Skin epidermis (tissue), 12 donors: Measurements from ENCODE around the gene AQP2.
A peak's percentile ranks its signal among the peaks of the same experiment; 100 is the strongest.
"Not testable (repeated sequence)": the region's sequence is repeated elsewhere in the genome, so short reads cannot be mapped to it uniquely, and the experiment has no call there.

Source experiments
- H3K27ac ChIP-seq, 21 experiments: fragments of 200-600 bp; sonication (generic) in 11 of 21; one replicate each; pipeline ENCODE4 v1.5.0; 2020; ENCODE audit warnings: mild to moderate bottlenecking in 3 of 21, inconsistent platforms in 2 of 21, moderate library complexity in 2 of 21
- H3K4me3 ChIP-seq, 7 experiments: fragments of 200-600 bp; sonication (generic) in 2 of 7; one replicate each; pipeline ENCODE4 v1.5.0; 2020; ENCODE audit warnings: inconsistent platforms in 2 of 7, mild to moderate bottlenecking in 2 of 7, moderate library complexity in 1 of 7

AQP2 gene

DNA sequence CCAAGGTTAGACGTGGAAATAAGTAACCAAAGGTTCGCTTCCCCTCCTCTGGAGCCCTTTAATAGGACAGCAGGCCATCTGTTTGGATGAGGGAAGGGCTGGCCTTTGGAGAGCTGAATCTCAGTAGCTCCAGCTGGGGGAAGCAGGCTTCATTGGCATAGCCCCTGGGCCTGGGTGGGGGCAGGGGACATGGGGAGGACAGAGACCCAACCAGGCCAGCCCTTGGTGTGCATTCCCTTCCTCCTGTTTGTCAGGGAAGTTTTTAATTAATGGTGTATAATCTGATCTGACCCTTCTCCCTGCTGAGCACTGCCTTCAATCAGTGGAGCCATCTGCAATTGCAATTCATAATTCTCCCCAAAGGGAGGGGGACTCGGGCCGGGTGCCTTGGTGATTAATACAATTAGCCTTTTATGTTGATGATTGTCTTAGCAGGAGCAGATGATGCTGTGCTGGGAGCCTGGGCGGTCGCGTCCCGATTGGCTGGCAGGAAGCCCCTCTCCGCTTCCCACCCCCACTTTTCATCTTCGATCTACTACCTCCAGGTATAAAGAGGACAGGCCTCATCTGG, 28.6 kb downstream of the AQP2 start:
- no peak overlapping the region for H3K27ac ChIP-seq
- no peak overlapping the region for H3K4me3 ChIP-seq

DNA sequence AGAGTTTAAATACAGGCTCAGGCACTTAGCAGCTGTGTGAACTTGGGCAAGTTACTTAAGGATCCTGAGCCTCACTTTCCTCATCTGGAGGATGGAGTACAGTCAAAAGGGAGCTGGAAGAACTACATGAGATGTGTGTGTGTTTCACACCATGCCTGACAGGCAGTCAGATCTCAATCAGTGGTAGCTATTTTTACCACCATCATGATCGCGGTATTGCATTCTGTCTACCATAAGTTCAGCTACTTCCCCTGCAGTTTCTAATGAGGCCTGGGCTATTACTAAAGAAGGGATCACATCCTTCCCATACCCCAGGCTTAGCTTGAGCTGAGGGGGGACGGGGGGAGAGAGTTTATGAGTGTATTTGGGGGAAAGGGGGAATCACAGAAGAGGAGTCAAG, 29.3 kb downstream of the AQP2 start:
- no peak overlapping the region for H3K27ac ChIP-seq
- H3K4me3 ChIP-seq: no peak overlapping the region

- H3K4me3 ChIP-seq: no peak overlapping the region
- H3K27ac ChIP-seq: no peak overlapping the region
Measured at GRCh38 chr12:49980501-49981349, 30.2 kb downstream of the AQP2 start.

DNA sequence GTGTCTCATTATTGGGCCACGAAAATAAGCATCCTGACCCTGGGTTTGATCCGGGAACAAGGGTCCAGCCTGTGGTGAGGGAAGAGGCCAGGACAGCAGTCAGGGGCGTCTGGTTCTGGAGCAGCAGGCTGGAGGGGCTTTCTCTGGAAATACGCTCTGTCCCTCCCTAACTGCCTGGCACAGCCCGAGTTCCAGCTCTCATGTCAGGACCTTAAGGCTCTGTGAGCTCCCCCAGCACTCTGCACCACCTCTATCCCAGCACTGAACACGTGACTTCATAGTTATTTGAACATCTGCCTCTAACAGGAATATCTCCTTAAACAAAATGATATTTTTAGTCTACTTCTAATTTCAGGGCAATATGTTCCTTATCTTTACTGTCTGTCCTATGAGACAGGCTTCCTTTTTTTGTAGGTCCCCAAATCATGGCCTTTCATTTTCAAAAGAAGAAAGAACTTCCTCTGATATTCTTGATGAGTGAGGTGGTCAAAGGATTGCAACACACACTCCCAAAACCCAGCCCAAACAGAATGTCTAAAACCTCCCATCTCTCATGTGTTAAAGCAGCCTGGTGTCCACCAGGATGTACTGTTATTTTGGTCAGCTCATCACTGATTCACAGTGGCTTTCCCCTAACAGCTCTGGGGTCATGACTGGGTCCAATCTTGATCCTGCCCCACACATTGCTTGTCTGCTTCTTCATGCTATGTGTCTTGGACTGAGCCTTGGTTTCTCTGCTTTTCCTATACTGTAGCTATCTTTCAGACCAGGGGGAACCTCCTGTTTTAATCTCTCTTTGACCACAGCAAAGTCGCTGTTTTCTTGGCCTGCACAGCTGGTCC, 31.9 kb downstream of the AQP2 start:
- peak overlapping the region in 1 of 21 experiments; percentile 33 for H3K27ac ChIP-seq

GRCh38 chr12:49983892-49984291, 33.4 kb downstream of the AQP2 start:
- H3K27ac ChIP-seq: peak overlapping the region in 5 of 21 experiments; percentile 18 to 67 (median 46)

More for the DNA sequence above, 31.9 kb downstream of the AQP2 start:
- H3K4me3 ChIP-seq: no peak overlapping the region

GRCh38 chr12:49984476-49985359, 34.2 kb downstream of the AQP2 start:
- Histone ChIP-seq H3K27ac (peak overlapping the region in 2 of 21 experiments; percentile 18 to 67), H3K4me3 (no peak overlapping the region)

More at GRCh38 chr12:49983892-49984291, 33.4 kb downstream of the AQP2 start:
- H3K4me3 ChIP-seq: no peak overlapping the region

- no peak overlapping the region for H3K27ac ChIP-seq
- no peak overlapping the region for H3K4me3 ChIP-seq
Measured at GRCh38 chr12:49985981-49986380, 35.4 kb downstream of the AQP2 start.

DNA sequence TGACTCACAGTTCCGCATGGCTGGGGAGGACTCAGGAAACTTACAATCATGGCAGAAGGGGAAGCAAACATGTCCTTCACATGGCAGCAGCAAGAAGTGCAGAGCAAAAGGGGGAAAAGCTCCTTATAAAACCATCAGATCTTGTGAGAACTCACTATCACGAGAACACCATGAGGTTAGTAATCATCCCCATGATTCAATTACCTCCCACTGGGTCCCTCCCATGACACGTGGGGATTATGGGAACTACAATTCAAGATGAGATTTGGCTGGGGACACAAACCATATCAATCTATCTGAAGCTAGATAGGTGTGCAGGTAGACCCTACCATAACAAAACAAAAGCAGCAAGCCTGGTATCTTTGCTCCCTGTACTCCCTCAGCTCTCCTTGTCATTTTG, 35.9 kb downstream of the AQP2 start:
- H3K4me3 ChIP-seq, H3K27ac ChIP-seq: not testable (repeated sequence)

GRCh38 chr12:49987625-49988303, 37.2 kb downstream of the AQP2 start:
- no peak overlapping the region for H3K27ac ChIP-seq

GRCh38 chr12:49989400-49989799, 38.9 kb downstream of the AQP2 start:
- H3K27ac ChIP-seq, H3K4me3 ChIP-seq: not testable (repeated sequence)

More at GRCh38 chr12:49987625-49988303, 37.2 kb downstream of the AQP2 start:
- H3K4me3 ChIP-seq: no peak overlapping the region

DNA sequence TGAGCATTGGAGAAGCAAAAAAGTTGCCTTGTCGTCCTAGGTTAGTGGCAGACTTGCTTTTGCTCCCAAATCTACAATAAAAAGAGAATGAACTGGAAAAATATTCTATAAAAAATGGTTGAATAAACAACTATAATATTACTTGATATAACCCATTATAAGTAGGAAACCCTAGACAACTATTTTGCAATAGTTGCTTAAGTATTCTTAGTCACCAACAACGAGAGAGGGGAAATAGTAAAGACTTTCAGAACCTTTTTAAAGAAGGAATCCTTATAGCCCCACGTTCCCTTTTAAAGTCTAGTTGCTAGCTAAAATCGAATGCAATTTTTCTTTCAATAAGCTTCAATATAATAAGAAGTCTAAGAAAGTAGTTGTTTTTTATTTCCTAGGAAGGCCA, 39.7 kb downstream of the AQP2 start:
- H3K4me3 ChIP-seq: no peak overlapping the region
- no peak overlapping the region for H3K27ac ChIP-seq

DNA sequence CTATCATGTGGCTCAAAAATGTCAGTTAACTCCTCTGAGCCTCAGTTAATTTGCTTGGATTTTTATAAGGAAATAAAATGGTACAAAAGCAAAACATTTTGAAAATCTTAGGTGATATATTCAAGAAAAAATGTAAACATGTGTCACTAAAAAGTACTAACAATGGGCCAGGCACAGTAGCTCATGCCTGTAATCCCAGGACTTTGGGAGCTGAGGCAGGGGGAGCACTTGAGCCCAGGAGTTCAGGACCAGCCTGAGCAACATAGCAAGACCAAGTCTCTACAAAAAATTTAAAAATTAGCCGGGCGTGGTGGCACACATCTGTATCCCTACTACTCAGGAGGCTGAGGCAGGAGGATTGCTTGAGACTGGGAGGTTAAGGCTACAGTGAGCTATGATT, 47.9 kb downstream of the AQP2 start:
- Histone ChIP-seq H3K4me3 (no peak overlapping the region), H3K27ac (no peak overlapping the region)

DNA sequence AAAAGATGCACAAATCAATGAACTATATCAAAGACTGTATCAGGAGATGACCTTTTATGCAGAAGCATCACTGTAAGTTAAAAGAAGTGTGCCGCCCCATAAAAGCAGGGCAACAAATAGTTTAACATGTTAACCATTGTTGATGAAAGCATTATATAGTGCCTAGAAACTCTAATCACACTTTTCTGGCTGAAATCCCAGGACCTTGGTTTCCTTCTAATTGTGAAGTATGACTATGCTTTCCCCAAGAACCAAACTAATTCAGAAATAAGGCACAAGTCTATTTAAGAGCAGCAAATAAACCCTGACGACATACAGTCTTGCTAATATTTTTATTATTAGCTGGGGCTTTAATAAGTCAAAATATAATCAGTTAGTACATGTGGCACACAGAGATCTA, 53.1 kb downstream of the AQP2 start:
- H3K27ac ChIP-seq: no peak overlapping the region
- H3K4me3 ChIP-seq: no peak overlapping the region

GRCh38 chr12:50004696-50005095, 54.2 kb downstream of the AQP2 start:
- Histone ChIP-seq H3K4me3 (no peak overlapping the region), H3K27ac (no peak overlapping the region)

- no peak overlapping the region for H3K27ac ChIP-seq
- H3K4me3 ChIP-seq: no peak overlapping the region
Measured at GRCh38 chr12:50005175-50005574, 54.6 kb downstream of the AQP2 start.

GRCh38 chr12:50006280-50006679, 55.7 kb downstream of the AQP2 start:
- no peak overlapping the region for H3K27ac ChIP-seq
- no peak overlapping the region for H3K4me3 ChIP-seq

- H3K4me3 ChIP-seq: no peak overlapping the region
- no peak overlapping the region for H3K27ac ChIP-seq
Measured at GRCh38 chr12:50006754-50007442, 56.4 kb downstream of the AQP2 start.
